NCI-H128 (cell line): Measurements from ENCODE around the gene EN2.

Experiments
- DNase-seq: peaks from one replicate; lab custom pipeline; 2025; ENCODE audit not compliant: unreplicated experiment; lab: John Stamatoyannopoulos, UW

EN2 gene

GRCh38 chr7:155458111-155458877, at the start of gene EN2:
EN2 (plus strand) TSS chr7:155458129; CDS start chr7:155458378, 249 bp downstream.
- no peak for DNase-seq

- DNase-seq, result no peak
Measured at GRCh38 chr7:155408651-155409586, 49.0 kb upstream of the EN2 start.

DNA sequence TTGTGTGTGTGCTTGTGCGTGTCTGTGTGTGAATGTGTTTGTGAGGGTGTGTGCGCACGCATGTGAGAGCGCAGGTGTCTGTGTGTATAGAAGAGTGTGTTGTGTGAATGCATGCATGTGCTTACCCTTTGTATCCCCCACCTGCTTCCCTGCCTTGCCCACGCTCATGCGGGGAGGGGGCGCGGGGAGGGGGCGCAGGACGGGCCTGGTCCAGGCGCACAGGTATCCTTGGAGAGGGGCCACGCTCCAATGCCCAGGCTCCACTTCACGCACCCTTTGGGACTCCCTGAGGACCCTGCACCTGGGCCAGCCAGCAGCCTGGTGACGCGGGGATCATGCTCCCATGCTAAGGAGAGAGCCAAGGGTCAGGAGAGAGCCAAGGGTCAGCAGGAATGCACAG, 47.9 kb upstream of the EN2 start:
- no peak for DNase-seq

GRCh38 chr7:155410431-155410830, 47.5 kb upstream of the EN2 start:
- no peak for DNase-seq

- DNase-seq, result no peak
Measured at GRCh38 chr7:155411718-155412415, 46.1 kb upstream of the EN2 start.

GRCh38 chr7:155412416-155413253, 45.3 kb upstream of the EN2 start:
- DNase-seq, result peak; percentile 61

DNA sequence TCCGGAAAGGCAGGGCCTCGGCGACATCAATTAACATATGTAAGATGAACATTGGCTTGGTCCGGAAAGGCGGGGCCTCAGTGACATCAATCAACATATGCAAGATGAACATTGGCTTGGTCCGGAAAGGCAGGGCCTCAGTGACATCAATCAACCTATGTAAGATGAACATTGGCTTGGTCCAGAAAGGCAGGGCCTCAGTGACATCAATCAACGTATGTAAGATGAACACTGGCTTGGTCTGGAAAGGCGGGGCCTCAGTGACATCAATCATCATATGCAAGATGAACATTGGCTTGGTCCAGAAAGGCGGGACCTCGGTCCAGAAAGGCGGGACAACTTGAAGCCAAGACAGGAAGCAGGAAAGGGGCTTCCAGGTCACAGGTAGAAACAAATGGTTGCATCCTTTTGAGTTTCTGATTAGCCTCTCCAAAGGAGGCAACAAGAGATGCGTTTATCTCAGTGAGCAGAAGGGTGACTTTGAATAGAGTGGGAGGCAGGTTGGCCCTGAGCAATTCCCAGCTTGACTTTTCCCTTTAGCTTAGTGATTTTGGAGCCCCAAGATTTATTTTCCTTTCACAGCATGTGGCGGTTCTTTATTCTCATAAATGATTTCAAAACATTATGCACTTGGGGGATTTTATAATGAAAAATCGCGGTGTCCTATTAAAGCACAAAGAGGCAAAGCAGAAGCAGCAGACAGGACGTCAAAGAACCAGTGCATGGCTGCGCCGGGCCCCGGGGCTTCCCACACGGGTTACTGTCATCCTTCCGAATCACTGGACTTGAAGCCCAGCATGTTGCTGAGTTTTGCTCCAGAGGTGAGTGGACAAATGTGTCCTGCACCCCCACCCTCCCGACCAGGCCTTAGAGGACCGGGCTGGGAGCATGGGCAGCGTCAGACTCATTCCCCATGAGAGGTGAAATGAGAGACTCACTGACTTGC, 43.1 kb upstream of the EN2 start:
- DNase-seq, result no peak

DNA sequence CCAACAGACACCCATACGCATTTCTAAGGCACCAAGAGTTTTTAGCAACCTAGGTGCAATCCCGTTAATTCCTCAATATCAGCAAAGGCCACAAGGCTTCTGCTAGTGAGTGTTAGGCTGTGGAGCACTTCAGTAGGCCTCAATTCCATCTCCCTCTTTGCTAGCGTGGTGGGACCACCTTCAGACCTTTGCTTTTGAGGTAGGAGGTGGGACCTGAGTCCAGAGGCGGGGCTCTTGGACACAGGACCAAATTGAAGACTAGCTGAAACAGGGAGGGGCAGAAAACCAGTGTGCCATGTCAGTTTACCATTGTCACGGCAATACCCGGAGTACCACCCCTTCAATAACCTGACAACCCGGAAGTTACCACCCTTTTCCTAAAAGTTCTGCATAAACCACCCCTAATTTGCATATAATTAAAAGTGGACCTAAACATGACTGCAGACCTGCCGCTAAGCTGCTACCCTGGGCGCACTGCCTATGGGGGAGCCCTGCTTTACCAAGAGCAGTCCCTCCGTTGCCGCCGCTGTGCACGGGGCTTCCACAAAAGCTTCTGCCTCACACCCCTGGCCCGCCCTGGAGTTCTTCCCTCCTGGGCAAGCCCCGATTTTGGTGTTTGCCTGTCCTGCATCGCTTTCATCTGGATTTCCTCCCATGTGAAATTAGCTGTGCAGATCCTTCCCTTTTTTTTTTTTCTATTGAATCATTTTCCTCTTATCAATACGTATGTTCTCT, 41.1 kb upstream of the EN2 start:
- no peak for DNase-seq

DNA sequence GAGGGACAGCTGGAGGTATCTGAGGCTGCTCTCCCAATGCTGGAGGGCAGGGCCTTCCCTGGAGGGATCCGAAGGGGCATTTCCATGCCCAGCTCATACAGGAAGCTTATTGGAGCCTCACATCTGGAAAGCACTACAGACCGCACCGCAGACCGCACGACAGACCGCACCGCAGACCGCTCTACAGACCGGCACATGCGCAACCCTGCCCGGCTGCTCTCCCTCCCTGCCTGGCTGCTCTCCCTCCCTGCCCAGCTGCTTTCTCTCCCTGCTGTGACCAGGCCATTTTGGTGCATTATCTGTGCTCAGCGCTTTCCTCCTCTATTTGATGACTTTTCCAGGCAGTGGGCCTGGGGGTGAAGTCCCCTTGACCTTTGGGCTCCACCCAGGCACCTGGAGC, 39.6 kb upstream of the EN2 start:
- DNase-seq, result no peak

DNA sequence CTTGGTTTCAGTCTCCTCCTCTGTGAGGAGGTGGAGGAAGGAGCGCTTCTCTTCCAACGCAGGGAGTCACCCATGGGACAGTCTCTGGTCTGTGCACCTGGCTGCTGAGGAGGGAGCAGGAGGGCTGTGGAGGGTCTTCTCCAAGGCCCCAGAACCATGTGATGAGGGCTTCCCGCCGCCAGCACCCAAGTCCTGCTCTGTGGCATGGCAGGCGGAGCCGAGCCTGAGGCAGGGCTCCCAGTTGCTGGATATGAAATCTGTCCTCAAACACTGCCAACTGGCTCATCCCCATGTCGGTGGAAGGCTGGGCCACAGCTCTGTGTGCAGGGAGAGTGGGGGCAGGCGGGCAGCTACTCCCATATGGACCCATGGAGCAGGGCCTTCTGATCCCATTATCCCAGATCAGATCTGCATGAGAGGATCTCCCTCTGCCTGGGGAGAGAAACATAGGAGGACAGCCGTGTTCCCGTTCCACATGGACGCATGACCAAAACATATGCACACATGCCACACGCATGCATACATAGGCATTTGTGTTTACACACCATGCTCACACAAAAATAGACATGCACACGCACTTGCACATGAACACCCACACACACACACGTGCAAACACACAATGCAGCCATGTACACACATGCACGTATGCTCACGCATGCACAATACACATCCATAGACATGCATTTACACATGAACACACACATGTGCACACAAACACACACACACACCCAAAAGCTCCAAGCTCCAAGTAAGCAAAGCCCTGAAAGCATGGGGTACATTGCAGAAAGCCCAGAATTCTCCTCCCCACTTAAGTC, 38.8 kb upstream of the EN2 start:
- DNase-seq, result no peak

- DNase-seq, result no peak
Measured at GRCh38 chr7:155420116-155420515, 37.8 kb upstream of the EN2 start.

- no peak for DNase-seq
Measured at GRCh38 chr7:155422151-155422550, 35.8 kb upstream of the EN2 start.

DNA sequence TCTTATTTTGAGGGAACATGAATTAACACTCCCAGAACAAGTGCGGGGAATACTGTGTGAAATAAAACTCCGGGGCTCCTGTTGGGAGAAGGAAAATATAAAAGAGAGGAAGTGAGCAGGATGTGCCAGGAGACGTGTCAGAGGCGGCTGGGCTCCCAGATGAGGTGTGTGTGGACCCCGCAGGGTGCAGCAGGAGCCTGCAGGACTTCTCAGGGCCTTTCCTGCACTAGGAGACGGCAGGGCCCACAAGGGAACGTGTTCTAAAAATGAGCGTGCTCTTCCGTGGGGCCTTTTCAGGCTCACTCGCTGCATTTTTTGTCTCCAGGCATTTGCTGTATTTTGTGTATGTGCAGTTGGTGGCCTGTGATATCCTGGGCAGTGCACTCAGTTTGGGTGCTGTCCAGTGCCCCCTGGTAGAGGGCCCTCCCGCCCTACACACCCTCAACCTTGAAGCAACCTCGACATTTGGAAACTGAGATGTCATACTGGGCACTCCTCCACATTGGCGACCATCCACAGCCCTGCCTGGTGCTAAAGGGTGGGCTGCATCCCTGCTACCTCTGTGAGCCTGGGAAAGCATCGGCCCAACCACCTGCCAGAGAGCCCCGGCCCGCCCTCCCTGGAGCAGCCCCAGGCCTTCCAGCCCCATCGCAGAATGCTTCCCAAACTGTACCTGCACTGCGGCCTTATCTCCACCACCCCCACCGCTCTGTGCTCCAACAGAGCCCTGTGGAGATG, 35.2 kb upstream of the EN2 start:
- DNase-seq, result no peak

DNA sequence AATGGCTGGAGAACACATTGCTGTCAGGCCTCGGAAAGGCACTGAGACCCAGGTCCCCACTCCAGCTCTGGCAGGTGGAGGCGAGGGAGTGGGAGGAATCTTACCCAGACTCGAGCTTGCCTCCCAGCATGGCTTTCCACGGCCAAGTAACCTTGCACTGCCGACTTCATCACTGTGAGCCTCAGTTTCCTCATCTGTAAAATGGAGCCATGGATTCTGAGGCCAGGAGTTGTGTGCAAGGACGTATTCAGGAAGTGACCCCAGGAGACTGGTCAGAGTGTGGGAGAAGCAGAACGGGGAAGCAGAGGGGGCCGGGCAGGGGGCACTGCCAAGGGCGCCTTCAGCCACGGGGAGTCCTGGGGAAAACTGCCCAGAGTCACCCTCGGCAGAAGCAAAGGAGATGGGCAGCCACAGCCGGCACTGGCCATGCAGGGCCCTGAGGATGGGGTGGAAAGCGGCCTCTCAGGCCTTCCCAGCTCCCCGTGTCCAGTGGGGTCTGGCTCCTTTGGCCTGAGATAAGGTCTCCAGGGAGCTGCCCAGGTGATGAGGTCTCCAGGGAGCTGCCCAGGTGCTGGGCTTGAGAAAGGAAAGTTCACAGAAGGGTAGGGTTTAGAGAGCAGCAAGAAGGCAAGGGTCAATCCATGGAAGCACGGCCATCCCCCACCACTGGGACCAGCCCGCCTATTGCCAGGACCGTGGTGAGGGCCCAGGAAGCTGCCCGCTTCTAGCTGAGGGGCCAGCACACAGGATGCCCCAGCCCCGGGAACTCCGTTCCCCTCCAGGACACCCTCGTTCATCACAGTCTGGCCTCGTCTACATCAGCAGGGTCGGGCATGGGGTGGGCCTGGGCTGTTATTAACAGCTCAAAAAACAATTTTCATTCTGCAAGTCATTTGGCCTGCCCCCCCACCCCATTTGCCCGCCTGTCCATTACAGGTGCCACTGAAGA, 34.3 kb upstream of the EN2 start:
- no peak for DNase-seq

- no peak for DNase-seq
Measured at GRCh38 chr7:155424301-155425010, 33.5 kb upstream of the EN2 start.

DNA sequence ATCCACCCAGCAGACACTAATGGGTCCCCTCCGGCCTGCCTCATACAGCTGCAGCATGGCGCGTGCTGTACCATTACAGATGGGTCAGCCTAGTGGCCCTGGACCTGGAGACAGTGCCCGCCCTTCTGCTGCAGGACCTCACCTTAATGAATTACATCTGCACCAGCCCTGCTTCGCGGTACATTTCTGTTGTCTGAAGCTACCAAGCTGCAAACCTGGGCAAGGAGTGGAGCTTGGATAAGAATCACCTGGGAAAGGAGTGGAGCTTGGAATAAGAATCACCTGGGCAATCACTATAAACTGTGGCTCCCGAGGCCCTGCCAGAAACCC, 33.0 kb upstream of the EN2 start:
- DNase-seq, result no peak
